Vagina (tissue), 2 donors: ENCODE measurements around the gene LAMB2. TPM values are rescaled to one million over a fixed set of nuclear protein-coding genes. Genes with fewer than 3 reads are reported as not detected.

Source experiments
- DNase-seq, 2 donors: peaks; one replicate each; pipeline ENCODE4 v3.0.0-alpha.2; 2017; ENCODE audit errors: extremely low spot score in 2 of 2
- H3K27ac ChIP-seq: fragments of 200-600 bp; sonication (generic); one replicate; pipeline ENCODE4 v1.5.1; 2019
- H3K27me3 ChIP-seq: fragments of 200-600 bp; sonication (generic); one replicate; pipeline ENCODE4 v1.5.1; 2019
- H3K36me3 ChIP-seq, 2 donors: fragments of 200-600 bp; sonication (generic); one replicate each; pipeline ENCODE4 v1.5.1; 2017 to 2019
- H3K4me1 ChIP-seq: fragments of 200-600 bp; sonication (generic); one replicate; pipeline ENCODE4 v1.5.1; 2019
- H3K4me3 ChIP-seq, 2 donors: fragments of 200-600 bp; sonication (generic); 1 replicate in 1 of 2; 2 replicates in 1 of 2; pipeline ENCODE4 v1.5.1; 2016 to 2019
- H3K9me3 ChIP-seq: fragments of 200-600 bp; sonication (generic); one replicate; pipeline ENCODE4 v1.5.1; 2019
- CTCF ChIP-seq, 3 experiments: fragments of 450-650 bp in 2 of 3; fragments of 200-600 bp in 1 of 3; sonication (generic) in 1 of 3; IDR thresholded peaks; one replicate each; pipeline ENCODE4 v1.5.1; 2017 to 2019; ENCODE audit warnings: antibody characterized with exemption in 3 of 3, mild to moderate bottlenecking in 2 of 3, moderate library complexity in 2 of 3
- POLR2A ChIP-seq, 2 donors: fragments of 450-650 bp; IDR thresholded peaks; one replicate each; pipeline ENCODE4 v1.6.1; 2017; ENCODE audit warnings: antibody characterized with exemption in 2 of 2, mild to moderate bottlenecking in 2 of 2, moderate library complexity in 2 of 2
- POLR2AphosphoS5 ChIP-seq, 2 donors: sonication (generic); formaldehyde crosslinking; IDR thresholded peaks; one replicate each; pipeline ENCODE4 v1.9.0; 2017; ENCODE audit warnings: antibody characterized with exemption in 2 of 2, mild to moderate bottlenecking in 2 of 2, low read depth in 1 of 2; ENCODE audit not compliant: insufficient read depth in 1 of 2
- intact Hi-C: fragments of 100-400 bp; cut with DNase I; formaldehyde crosslinking; loops from one replicate; pipeline ENCODE4 v1.15.1; 2023
- total RNA-seq: library from RNA; depleted of rRNA; stranded (reverse); fragments of >200 nt; gene quantifications from one replicate; pipeline ENCODE4 v1.2.3, GENCODE V29; 2016

The LAMB2 gene
- total RNA-seq, 1 donor from 2014 or later: 526 TPM

- Histone ChIP-seq H3K4me3 (peak overlapping the region; percentile 76 to 100), H3K4me1 (peaks cover 24% of the 10 kb centered on the region), H3K36me3 (peaks cover 5 to 78% of the 10 kb centered on the region in 2 donors), H3K27me3 (no peaks in the 10 kb centered on the region), H3K9me3 (no peaks in the 10 kb centered on the region), H3K27ac (peak overlapping the region; percentile 97)
- TF ChIP-seq POLR2AphosphoS5 (IDR thresholded peaks at IDR 0.05; ENCODE audit: insufficient read depth in 1 of 2, low read depth in 1 of 2): no peak
- no peak for TF ChIP-seq POLR2A (IDR thresholded peaks at IDR 0.05)
- no peak for TF ChIP-seq CTCF (IDR thresholded peaks at IDR 0.05)
- intact Hi-C loops: no loop called here
- DNase-seq: no peak
Measured at GRCh38 chr3:49119439-49119838, 13.4 kb downstream of the LAMB2 start.

GRCh38 chr3:49119036-49119435 lies 13.8 kb downstream of the LAMB2 start:
- Histone ChIP-seq H3K4me3 (peak overlapping the region in 1 of 2 donors; percentile 76), H3K36me3 (peaks cover 5 to 78% of the 10 kb centered on the region in 2 donors), H3K27me3 (no peaks in the 10 kb centered on the region), H3K9me3 (no peaks in the 10 kb centered on the region), H3K4me1 (peaks cover 24% of the 10 kb centered on the region), H3K27ac (no peak overlapping the region)
- TF ChIP-seq POLR2AphosphoS5 (IDR thresholded peaks at IDR 0.05; ENCODE audit: insufficient read depth in 1 of 2, low read depth in 1 of 2) (no peak), CTCF (IDR thresholded peaks at IDR 0.05) (no peak), POLR2A (IDR thresholded peaks at IDR 0.05) (no peak)
- no peak for DNase-seq
- intact Hi-C loops: no loop called here

GRCh38 chr3:49112262-49112661 lies 20.6 kb downstream of the LAMB2 start:
- no peak for DNase-seq
- Histone ChIP-seq H3K4me3 (no peak overlapping the region), H3K36me3 (peaks cover 12 to 92% of the 10 kb centered on the region in 2 donors), H3K9me3 (no peaks in the 10 kb centered on the region), H3K27me3 (no peaks in the 10 kb centered on the region), H3K27ac (no peak overlapping the region), H3K4me1 (no peaks in the 10 kb centered on the region)
- TF ChIP-seq POLR2A (IDR thresholded peaks at IDR 0.05): no peak
- TF ChIP-seq CTCF (IDR thresholded peaks at IDR 0.05): no peak
- TF ChIP-seq POLR2AphosphoS5 (IDR thresholded peaks at IDR 0.05; ENCODE audit: insufficient read depth in 1 of 2, low read depth in 1 of 2): no peak
- intact Hi-C loops: no loop called here

- no peak overlapping the region for H3K4me3 ChIP-seq
- TF ChIP-seq POLR2A (IDR thresholded peaks at IDR 0.05) (no peak), POLR2AphosphoS5 (IDR thresholded peaks at IDR 0.05; ENCODE audit: insufficient read depth in 1 of 2, low read depth in 1 of 2) (no peak), CTCF (IDR thresholded peaks at IDR 0.05) (no peak)
- intact Hi-C loops: no loop called here
- no peaks in the 10 kb centered on the region for H3K9me3 ChIP-seq
- no peaks in the 10 kb centered on the region for H3K27me3 ChIP-seq
- no peaks in the 10 kb centered on the region for H3K4me1 ChIP-seq
- no peak for DNase-seq
- H3K27ac ChIP-seq: no peak overlapping the region
- peaks cover 7 to 83% of the 10 kb centered on the region in 2 donors for H3K36me3 ChIP-seq
Measured at GRCh38 chr3:49111347-49111746, 21.5 kb downstream of the LAMB2 start.

GRCh38 chr3:49110780-49111179 lies 22.1 kb downstream of the LAMB2 start:
- intact Hi-C loops: no loop called here
- peaks cover under 1% of the 10 kb centered on the region for H3K4me1 ChIP-seq
- TF ChIP-seq CTCF (IDR thresholded peaks at IDR 0.05) (no peak), POLR2A (IDR thresholded peaks at IDR 0.05) (no peak), POLR2AphosphoS5 (IDR thresholded peaks at IDR 0.05; ENCODE audit: insufficient read depth in 1 of 2, low read depth in 1 of 2) (no peak)
- no peak for DNase-seq
- H3K4me3 ChIP-seq: no peak overlapping the region
- no peaks in the 10 kb centered on the region for H3K9me3 ChIP-seq
- no peak overlapping the region for H3K27ac ChIP-seq
- H3K36me3 ChIP-seq: peaks cover 7 to 77% of the 10 kb centered on the region in 2 donors
- H3K27me3 ChIP-seq: no peaks in the 10 kb centered on the region
